Kasumi-1 (cell line): Measurements from ENCODE around the gene PARL.
A peak's percentile ranks its signal among the peaks of the same experiment; 100 is the strongest.

Experiments
- DNase-seq, 2 experiments: peaks; one replicate each; lab custom pipeline; 2025; lab: John Stamatoyannopoulos, UW

PARL gene

GRCh38 chr3:183854318-183855035, 30.2 kb downstream of the PARL start:
- no peak for DNase-seq

GRCh38 chr3:183845608-183846288, 38.9 kb downstream of the PARL start:
- peak; percentile 64 to 70 for DNase-seq

- no peak for DNase-seq
Measured at GRCh38 chr3:183845090-183845489, 39.6 kb downstream of the PARL start.

DNA sequence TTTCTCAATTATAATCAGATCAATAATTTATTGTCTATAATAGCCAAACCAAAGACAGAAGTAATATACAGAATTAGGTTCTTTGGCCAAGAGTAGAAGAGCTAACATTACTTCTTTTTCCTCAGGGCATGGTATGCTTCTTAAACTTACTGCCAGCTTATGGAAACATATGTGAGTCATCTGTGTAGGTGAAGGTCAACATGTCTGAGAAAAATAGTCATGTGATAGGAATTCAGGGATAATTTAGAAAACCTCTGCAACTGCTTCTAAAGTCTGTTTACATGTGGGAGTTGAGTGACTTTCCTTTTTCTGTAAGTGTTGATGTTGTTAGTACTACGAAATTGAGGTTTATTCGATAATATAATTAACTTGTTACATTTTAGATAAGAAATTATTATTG, 40.1 kb downstream of the PARL start:
- DNase-seq, result no peak

DNA sequence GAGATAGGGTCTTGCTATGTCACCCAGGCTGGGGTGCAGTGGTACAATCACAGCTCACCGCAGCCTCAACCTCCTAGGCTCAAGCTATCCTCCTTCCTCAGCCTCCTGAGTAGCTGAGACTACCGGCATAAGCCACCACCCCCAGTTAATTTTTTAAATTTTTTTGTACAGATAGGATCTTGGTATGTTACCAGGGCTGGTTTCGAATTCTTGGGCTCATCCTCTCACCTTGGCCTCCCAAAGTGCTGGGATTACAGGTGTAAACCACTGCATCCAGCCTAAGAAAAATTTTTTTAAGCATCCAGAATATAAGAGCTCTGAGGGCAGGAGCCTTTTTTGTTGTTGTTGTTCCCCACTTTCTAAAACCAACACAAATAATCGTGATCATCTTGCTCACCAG, 44.9 kb downstream of the PARL start:
- no peak for DNase-seq

DNA sequence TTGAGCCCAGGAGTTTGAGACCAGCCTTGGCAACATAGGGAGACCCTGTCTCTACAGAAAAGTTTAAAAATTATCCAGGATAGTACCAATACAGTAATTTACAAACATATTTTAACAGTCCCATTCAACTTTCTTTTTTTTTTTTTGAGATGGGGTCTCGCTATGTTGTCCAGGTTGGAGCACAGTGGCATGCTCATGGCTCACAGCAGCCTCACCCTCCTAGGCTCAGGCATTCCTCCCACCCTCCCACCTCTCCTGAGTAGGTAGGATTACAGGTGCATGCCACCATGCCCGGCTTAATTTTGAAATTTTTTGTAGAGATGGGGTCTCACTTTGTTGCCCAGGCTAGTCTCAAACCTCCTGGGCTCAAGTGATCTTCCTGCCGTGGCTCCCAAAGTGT, 46.8 kb downstream of the PARL start:
- no peak for DNase-seq

GRCh38 chr3:183837390-183837789, 47.3 kb downstream of the PARL start:
- no peak for DNase-seq

GRCh38 chr3:183833516-183833915, 51.2 kb downstream of the PARL start:
- DNase-seq, result no peak

- DNase-seq, result no peak
Measured at GRCh38 chr3:183830187-183830586, 54.5 kb downstream of the PARL start.

DNA sequence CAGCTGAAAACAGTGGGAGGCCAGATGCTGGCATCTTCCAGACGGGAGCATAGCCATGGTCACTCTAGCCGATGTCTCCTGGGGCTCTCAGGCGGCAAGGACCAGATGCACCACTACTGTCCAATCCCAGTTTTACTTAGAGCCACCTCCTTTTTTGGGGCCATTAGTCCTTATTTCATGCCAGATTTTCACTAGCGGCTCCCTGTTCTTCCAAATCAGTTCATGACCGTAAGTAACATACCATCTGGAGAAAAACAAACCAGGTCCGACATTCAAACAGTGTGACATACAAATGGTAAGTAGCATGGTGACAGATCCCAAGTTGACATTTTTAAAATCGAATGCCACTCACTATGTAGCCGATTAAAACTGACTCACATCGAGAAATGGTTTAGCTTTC, 55.2 kb downstream of the PARL start:
- no peak for DNase-seq

GRCh38 chr3:183828538-183828870, 56.2 kb downstream of the PARL start:
- no peak for DNase-seq

DNA sequence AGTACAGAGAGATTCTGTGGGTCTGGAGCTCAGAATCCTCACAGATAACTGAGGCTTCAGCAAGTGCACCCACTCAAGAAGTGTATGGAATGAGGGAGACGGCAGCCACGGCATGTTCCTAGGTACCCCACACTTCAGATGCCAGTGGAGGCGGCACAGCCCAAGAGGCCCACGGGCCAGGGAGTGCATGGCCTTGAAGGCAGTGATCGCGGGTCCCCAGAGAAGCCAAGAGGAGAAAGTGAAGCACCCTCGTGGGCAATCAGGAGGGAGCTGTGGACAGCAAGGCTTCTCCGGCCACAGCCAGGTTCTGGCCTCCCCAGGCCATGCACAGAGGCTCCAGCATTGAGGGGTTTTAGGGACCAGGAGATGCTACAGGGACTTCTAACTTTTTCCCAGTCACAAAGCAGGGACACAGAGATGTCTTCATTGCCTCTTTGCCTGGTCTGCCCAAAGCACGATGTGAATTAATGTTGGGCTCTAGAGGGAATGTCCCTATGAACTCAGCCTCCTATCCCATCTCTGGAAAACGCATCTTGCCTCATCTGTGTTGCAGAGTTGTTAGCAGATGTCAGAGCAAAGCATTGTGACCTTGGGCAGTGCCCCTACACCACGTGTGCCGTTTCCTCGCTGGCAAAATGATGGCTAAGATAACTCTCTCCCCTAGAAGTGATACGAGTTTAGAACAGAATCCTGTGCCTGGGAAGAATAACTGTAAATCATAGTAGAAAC, 56.7 kb downstream of the PARL start:
- no peak for DNase-seq

- DNase-seq, result no peak
Measured at GRCh38 chr3:183826448-183827250, 58.0 kb downstream of the PARL start.

DNA sequence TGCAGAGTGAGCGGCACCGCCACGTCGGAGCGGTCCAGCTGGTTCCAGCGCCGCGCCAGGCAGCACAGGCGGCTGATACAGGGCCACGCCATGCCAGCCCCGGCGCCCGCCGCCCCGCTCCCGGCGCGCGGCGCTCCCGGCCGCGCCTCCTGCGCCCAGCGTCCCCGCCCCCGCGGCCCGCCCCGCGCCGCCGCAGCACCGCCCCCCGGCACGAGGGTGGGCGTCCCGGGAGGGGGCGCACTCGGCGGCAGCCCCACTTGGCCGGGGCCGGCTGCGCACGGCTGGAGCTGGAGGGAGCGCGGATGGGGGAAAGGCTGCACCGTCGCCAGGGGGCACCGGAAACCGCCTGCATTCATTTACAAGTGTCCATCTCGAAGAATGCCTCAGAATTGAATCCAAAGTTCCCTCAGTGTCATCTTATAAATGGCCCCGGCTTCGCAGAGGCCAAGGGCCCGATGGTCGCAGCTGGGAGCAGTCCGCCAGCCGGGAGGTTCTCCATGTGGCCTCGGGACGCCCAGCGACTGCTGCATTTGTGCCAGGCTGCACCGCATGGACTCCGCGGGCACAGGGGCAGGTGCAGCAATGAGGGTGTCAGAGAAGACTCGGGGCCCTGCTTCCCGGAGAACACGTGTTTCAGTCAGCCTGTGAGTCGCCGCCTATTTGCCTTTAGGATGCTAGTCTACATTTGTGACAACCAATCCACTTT, 59.1 kb downstream of the PARL start, which contains the start of gene MAP6D1:
Gene MAP6D1, minus strand, starts transcription at position 122 of the 706 bp plus-strand sequence. Its CDS starts 30 bp downstream, at position 92.
- DNase-seq, result peak; percentile 42 to 47

GRCh38 chr3:183824761-183825455, 59.8 kb downstream of the PARL start:
- no peak for DNase-seq

DNA sequence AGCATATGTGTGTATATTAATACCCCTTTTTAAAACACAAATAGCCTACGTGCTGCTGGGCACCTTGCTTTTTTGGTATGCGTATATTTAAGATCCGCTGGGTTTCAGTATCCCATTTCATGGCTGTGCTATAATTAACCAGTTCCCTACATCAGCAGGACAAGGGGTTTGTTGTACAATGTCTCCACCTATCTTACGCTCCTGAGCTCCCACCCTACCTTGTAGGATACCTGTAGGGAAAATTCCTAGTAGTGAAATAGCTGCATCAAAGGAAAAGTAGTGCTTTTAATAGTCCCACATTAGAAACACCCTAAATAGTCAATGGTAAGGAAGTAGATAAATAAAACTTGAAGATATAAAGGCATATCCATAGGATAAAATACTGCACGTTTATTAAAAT, 60.7 kb downstream of the PARL start:
- DNase-seq, result peak; percentile 7 to 17

DNA sequence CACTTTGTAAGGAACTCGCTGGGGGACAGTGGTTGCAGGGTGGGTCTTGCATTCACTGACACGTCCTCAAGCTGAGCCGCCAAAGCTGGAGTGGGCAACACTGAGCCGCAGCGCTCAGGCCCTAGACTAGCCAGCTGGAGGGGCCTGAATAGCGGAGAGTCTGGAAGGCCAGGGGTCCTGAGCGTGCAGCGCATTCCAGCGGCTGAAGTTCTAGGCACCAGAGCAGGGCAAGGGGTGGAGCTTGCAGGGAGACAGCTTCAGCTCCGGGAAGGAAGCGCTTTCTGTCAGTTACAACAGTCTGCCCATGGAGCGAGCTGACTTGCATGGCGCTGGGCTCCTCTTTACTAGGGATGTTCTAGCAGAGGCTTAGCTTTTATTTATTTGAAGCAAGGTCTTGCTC, 62.0 kb downstream of the PARL start:
- no peak for DNase-seq

DNA sequence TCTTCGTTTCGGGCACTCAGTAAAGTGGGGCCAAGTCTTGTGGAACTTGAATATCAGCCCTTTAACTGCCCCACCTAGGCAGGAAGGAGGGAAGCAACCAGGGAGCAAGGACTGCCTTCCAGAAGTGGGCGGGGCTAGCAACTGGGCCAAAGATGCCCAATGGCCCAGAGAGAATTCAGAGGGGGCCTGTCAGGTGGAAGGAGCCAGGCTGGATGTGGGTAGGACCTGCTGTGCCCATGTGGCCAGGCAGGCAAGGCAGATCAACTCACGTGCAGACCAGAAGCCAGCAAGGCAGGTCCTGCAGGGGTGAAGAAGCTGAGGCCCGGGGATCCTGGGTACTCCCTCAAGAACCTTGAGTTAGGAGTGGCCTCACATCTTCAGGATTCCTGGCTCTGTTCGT, 64.8 kb downstream of the PARL start:
- no peak for DNase-seq

- DNase-seq, result no peak
Measured at GRCh38 chr3:183818706-183819624, 65.7 kb downstream of the PARL start.
